Left renal pelvis (tissue), 4 donors: ENCODE results near the gene RSAD2. TPM values are rescaled to one million over a fixed set of nuclear protein-coding genes. Genes with fewer than 3 reads are reported as not detected.
"Not testable (repeated sequence)": the region's sequence is repeated elsewhere in the genome, so short reads cannot be mapped to it uniquely, and the experiment has no call there.

ENCODE experiments used
- DNase-seq, 4 donors: peaks; one replicate each; pipeline ENCODE4 v3.0.0-alpha.2; 2013; ENCODE audit warnings: low read depth in 4 of 4, low spot score in 3 of 4
- polyA plus RNA-seq, 4 donors: library from polyadenylated mRNA; unstranded; fragments of 120-200 nt; gene quantifications; one replicate each; pipeline ENCODE4 v1.2.1, GENCODE V29; 2013; ENCODE audit not compliant: insufficient read length in 4 of 4

RSAD2 gene
- 1 to 10 TPM; 2.8 to 6.3 (median 4.5) TPM for polyA plus RNA-seq

DNA sequence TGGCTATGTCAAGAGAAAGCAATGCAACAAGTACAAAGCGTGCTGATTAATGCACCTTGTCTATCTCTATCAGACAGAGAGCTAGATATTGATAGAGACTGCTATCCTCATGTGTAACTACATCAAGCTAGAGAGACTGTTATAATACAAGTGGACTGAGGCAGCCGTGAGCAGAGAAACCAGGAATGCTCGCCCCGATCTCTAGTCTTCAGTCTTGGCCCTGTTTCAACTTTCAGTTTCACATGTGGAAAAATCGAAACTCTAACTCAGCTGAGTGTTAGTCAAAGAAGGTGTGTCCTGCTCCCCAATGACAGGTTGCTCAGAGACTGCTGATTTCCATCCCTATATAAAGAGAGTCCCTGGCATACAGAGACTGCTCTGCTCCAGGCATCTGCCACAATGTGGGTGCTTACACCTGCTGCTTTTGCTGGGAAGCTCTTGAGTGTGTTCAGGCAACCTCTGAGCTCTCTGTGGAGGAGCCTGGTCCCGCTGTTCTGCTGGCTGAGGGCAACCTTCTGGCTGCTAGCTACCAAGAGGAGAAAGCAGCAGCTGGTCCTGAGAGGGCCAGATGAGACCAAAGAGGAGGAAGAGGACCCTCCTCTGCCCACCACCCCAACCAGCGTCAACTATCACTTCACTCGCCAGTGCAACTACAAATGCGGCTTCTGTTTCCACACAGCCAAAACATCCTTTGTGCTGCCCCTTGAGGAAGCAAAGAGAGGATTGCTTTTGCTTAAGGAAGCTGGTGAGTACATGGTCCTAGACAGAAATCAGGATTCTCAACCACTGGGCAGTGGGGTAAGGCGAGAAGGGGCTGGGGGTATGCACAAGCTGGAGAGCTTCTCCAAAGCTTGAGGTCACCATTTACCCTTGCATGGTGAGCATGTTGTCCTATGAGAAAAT is at the start of gene RSAD2:
TSS of gene RSAD2 (plus strand) at position 376 of the 903 bp plus-strand sequence. CDS start at position 400, 24 bp downstream.
- no peak for DNase-seq

GRCh38 chr2:6828299-6828584 is 49.3 kb upstream of the RSAD2 start:
- DNase-seq, result peak in 2 of 4 donors; percentile 32 to 46

DNA sequence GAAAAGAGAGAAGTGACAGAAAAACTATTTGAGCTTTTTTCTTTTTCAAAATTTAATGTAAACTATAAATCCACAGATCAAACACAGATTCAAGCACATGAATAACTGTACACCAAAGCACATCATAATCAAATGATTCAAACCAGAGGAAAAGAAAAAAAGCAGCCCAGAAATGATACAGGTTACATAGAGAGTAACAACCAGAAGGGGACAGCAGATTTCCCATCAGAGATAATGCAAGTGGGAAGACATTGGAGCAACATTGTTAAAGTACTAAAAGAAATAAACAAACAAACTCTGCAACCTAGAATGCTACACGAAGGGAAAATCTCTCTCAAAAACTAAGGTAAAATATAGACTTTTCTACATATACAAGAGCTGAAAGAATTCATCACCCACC is 46.3 kb upstream of the RSAD2 start:
- DNase-seq, result no peak

- DNase-seq, result no peak
Observed at GRCh38 chr2:6832596-6833299, 44.8 kb upstream of the RSAD2 start.

DNA sequence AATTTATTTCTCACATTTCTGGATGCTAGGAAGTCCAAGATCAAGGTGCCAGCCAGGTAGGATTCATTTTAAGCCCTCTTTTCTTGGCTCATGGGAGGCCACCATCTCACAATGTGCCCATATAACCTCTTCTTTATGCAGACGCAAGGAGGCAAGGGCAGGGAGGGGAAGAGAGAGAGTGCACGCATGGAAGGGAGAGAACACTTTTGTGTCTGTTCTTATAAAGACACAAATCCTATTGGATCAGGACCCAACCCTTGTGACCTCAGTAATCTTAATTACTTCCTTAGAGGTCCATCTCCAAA is 44.3 kb upstream of the RSAD2 start:
- no peak for DNase-seq

DNA sequence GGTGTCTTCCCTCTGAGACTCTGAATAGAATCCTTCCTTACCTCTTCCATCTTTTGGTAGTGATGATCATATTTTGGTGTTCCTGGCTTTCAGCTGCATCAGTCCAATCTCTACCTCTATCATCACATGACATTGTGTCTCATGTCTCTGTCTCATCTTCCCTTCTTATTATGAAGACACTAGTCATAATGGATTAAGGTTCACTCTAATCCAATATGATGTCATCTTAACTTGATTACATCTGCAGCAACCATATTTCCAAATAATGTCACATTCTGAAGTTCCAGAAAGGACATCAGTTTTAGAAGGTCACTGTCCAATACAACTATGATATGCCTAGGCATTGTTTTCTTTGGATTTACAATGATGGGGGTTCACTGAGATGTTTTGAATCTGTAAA is 43.4 kb upstream of the RSAD2 start:
- DNase-seq, result no peak

DNA sequence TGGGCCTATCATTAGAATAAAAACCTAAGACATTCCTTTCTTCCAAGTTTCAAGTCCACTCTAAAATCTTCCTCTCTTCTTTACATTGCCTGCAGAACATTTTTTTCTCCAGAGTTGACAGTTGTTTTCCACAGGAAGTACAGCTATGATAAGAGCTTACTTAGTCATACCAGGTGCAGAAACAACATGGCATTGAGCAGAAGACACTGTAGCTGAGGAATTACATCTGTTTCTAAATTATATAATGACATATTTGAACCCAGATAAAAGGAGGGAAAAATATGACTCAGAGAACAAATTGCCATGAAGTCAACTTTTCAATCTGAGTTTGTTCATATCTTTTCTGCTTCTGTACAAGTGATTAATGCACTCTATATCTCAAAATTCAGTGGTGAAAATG is 42.1 kb upstream of the RSAD2 start:
- DNase-seq, result no peak

GRCh38 chr2:6838673-6839319 is 38.8 kb upstream of the RSAD2 start:
- DNase-seq, result no peak

- DNase-seq, result no peak
Observed at GRCh38 chr2:6841537-6842287, 35.9 kb upstream of the RSAD2 start.

- DNase-seq, result no peak
Observed at GRCh38 chr2:6845312-6845711, 32.3 kb upstream of the RSAD2 start.

DNA sequence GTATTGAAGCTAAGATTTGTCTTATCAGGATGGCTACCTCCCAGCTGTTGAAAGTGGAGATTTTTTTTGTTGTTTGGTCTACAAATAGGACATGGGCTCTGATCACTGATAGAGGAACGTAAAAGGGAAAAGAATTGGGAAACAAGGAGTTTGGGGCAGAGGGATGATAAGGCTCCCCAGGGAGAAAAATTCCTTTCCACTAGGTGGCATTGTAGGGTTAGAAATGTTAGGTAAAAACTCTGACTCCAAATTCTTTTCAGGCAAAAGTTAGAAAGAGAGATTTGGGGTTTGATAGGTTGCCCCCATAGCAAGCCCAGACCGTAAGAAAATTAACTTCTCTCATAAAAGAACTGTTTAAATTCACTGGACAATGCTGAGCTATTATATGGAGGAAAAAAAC is 31.7 kb upstream of the RSAD2 start:
- no peak for DNase-seq

GRCh38 chr2:6846540-6846939 is 31.0 kb upstream of the RSAD2 start:
- DNase-seq, result no peak

DNA sequence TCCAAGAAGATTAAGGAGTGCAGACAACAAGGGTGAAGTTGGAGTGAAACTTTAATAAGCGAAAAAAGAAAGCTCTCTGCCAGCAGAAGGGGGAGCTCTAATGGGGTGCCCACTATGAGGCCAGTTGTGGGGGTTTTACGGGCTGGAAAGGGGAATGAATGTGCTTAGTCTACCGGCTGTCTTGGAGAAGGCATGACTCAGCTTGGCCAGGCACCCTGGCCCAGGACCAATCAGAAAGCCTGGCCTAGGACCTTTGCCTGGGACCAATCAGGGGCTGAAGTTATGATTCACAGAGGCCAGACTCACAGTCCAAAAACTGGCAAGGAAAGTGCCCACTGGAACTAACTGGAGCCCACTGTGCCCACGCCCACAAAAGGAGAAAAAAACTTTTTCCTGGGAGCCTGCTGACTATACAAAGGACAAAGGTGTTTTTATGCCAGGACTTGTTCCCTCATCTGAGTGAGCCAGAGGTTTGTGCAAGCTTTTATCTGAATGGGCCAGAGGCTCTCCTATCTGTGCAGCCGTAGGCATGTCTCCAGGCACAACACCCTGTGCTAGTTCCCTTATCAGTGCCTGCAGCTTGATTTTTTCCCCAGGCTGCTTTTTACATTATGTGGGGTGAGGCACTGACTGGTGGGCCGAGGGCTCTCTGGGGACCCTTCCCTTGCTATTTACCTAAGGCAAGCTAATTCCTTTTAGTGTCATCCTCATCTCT is 30.5 kb upstream of the RSAD2 start:
- DNase-seq, result no peak

DNA sequence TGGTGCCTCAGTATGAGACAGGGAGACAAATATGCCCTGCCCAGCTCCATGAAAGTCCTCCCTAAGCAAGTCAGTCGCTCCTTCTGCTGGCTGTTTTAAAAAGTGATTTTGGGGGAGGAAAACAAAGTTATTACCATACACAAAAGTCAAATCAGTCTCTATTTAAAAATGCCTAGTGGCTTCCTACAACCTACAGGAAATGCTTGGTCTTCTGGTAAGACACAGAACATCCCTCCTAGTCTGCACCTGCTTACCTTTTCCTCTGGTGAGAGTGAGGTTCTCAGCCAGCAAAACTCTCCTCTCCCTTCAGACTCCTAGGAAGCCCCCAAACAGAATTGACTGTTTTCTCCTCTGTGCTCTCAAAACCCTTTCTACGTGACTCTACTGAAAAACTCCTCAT is 25.4 kb upstream of the RSAD2 start:
- DNase-seq, result no peak

DNA sequence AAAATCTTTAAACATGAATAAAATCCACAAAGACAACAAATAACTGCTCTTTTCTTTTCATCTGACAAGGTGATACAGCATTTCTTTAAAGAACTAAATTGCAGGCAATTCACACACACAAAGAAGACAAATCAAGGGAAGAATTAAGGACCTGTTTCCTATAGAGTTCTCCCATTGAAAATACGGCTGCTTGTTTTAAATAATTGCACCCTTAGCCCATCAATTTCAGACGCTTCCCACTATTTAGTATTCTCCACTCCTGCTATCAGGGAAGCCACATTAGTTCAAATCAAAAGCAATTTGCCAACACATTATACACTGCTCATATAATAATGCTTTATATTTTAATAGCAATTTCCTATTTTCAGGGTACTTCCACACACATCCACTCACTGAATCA is 23.2 kb upstream of the RSAD2 start:
- DNase-seq, result no peak

DNA sequence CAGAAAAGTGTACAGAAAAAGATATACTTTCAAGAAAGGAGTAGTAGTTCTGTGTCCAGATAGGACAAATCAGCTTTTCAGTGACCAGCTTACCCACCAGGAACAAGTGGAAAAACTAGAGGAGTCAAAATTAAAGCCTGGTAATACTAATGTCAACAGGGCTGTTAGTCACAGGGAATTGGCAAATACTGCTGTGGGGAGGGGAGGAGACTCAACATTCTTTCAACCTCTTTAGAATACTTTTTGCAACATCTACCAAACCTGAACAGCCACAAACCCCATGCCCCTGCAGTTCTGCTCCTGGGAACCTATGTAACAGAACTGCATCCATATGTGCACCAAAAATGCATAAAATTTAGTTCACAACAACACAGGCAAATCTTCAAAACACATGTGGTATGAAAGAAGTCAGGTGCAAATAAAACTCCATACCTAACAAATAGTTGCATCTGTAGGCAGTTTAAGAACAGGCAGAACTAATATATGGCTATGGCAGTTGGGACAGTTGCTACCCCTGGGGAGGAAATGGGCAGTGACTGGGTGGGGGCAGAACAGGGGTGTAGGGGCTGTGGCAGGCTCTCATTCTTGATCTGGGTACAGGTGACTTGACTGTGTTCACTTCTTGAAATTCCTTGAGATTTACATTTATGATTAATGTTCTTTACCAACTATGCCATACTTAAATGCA is 21.6 kb upstream of the RSAD2 start:
- DNase-seq, result no peak

GRCh38 chr2:6856548-6856920 is 21.0 kb upstream of the RSAD2 start:
- no peak for DNase-seq

DNA sequence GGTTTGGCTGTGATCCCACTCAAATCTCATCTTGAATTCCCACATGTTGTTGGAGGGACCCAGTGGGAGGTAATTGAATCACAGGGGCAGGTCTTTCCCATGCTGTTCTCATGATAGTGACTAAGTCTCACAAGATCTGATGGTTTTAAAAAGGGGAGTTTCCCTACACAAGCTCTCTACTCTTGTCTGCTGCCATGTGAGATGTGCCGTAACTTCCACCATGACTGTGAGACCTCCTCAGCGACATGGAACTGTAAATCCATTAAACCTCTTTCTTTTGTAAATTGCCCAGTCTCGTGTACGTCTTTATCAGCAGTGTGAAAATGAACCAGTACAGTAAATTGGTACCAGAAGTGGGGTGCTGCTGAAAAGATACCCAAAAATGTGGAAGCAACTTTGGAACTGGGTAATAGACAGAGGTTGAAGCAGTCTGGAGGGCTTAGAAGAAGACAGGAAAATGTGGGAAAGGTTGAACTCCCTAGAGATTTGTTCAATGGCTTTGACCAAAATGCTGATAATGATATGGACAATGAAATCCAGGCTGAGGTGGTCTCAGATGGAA is 19.0 kb upstream of the RSAD2 start:
- not testable (repeated sequence) for DNase-seq

GRCh38 chr2:6860296-6860695 is 17.3 kb upstream of the RSAD2 start:
- no peak for DNase-seq

GRCh38 chr2:6863792-6864191 is 13.8 kb upstream of the RSAD2 start:
- DNase-seq, result no peak
